HuH-7 (cell line): ENCODE results near the gene SH3GL1.

Experiments
- DNase-seq: peaks from one replicate; pipeline ENCODE4 v3.0.0; 2011; ENCODE audit warnings: low spot score

SH3GL1 gene

DNA sequence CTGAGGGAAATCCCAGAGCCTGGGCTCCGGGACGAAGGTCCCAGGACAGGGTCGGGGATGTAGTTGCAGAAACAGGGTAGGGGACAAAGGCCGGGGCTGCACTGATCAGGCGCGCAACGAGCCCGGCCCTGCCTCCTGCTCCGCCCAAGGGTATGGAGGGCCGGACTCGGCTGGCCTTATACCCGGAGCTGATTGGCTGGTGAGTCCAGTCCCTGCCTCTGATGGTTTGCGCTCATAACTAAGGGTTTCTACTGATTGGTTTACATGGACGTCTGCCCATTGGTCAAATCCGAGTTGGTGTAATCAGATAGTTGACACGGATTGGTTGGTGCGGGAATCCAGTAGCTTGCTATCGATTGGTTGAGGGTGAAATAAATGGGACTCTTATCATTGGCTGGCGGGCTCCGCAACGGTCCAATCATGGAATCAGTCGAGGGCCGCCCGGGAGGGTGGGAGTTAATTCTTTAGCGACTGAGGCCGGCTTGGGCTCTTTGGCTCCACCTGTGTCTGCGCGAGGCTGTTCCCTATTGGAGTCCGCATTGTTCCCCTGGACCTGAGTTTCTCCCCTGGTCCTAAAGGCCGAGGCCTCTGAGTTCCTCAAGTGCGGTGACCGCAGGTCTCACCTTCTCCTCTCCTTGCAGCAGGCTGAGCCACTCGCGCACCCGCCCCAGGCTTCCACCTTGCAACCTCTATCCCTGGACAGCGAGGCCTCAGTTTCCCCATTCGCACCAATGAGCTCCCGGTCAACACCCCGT is 57.6 kb downstream of the SH3GL1 start:
- peak; percentile 89 for DNase-seq

GRCh38 chr19:4342314-4342614 is 58.1 kb downstream of the SH3GL1 start:
- DNase-seq: no peak

GRCh38 chr19:4338441-4339355 is 61.6 kb downstream of the SH3GL1 start, which contains the start of gene STAP2:
Gene STAP2, minus strand, starts transcription at chr19:4338827. Its CDS starts 74 bp downstream, at chr19:4338753.
- no peak for DNase-seq

DNA sequence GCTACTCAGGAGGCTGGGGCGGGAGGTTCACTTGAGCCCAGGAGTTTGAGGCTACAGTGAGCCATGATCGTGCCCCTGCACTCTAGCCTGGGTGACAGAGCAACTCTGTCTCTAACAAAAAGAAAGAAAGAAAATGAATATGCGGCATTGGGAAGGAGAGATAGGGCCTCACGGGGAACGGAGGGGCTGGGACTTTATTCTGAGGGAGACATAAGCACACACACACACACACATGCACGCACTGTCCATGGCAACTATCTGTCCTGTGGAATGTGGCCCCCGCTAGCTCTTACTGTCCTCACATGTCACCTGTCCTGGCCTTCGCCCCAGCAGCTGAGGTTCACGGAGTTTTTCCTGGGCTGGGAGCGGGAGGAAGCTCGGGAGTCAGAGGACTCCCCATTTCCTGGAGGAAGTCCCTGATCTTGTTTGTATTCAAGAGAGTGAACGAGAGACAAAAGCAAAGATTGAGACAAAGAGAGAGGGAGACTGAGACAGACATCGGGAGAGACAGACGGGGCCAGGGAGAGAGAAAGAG is 62.4 kb downstream of the SH3GL1 start:
- no peak for DNase-seq

DNA sequence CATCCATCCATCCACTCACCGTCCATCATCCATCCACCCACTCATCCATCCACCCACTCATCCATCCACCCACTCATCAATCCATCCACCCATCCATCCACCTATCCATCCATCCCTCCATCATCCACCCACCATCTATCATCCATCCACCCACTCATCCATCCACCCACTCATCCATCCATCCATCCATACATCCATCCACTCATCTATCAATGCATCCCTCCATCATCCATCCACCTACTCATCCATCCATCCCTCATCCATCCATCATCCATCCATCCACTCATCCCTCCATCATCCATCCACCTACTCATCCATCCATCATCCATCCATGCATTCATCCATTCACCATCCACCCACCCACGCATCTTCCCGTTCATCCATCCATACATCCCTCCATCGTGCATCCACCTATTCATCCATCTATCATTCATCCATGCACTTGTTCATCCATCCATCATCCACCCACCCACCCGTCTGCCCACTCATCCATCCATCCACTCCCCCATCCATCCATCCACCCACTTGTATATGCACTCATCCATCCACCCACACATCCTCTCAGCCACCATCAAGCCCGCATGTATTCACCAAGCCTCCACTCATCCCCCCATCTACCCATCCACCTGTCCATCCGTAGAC is 65.3 kb downstream of the SH3GL1 start:
- DNase-seq: no peak

DNA sequence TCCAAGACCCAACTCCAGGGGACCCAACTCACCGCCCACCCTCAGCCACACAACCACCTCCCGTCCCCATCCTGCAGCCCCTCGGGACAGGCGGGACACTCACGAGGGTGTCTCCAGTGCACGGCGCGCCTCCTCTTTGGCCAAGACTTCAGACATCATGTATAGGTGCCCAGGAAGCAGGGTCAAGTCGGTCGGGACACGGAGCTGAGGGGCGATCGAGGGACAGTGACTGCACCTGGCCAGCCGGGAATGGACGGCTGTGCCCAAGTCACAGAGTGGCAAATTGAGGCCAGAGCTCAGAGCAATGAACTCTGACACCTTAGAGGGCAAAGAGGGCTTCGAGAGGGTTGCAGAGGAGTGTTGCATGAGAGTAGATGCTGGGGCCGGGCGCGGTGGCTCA is 70.5 kb downstream of the SH3GL1 start:
- no peak for DNase-seq

DNA sequence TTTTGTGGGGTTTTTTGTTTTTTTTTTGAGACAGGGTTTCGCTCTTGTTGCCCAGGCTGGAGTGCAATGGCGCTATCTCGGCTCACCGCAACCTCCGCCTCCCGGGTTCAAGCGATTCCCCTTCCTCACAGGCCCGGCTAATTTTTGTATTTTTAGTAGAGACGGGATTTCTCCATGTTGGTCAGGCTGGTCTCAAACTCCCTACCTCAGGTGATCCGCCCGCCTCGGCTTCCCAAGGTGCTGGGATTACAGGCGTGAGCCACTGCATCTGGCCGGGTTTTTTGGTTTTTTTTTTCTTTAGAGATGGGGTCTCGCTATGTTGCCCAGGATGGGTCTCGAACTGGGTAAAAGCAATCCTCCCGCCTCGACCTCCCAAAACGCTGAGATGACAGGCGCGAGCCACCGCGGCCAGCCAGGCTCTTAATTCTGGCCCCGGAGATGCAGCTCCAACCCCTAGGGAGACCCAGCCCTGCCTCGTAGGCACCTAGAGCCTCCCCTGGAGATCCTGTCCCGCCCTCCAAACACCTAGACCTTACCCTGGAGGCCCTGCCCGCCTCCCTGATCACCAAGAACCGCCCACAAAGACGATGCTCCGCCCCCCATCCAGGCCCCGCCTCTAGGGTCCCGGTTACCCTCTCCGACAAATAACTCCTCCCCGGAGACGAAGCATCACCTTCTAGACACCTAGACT is 71.2 kb downstream of the SH3GL1 start:
- peak; percentile 58 for DNase-seq

DNA sequence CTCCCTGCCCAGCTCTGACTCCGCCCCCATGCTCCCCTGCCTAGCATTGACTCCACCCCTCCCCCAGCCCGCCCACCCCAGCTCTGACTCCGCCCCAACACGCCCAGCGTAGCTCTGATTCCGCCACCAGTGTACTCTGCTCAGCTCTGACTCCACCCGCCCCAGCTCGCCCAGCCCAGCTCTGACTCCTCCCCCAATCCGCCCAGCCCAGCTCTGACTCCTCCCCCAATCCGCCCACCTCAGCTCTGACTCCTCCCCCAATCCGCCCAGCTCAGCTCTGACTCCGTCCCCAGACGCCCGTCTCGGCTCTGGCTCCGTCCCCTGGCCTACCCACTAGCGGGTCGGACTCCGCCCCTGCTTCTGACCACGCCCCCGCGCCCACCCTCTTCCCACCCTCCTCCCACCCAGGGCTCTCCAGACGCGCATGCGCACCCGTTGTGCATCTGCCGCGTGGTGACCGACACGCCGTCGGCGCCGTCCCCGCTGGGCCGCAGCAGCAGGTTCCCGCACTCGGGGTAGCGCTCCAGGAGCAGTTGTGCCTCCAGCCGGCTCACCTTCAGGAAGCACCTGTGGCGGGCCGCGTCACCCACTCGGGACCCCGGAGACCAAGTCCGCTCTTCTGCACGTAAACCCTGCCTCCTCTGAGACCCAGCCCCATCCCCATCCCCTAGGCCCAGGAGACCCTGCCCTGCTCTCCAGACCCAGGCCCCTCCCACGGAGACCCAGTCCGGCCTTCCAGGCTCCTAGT is 71.9 kb downstream of the SH3GL1 start:
- DNase-seq: peak; percentile 94

DNA sequence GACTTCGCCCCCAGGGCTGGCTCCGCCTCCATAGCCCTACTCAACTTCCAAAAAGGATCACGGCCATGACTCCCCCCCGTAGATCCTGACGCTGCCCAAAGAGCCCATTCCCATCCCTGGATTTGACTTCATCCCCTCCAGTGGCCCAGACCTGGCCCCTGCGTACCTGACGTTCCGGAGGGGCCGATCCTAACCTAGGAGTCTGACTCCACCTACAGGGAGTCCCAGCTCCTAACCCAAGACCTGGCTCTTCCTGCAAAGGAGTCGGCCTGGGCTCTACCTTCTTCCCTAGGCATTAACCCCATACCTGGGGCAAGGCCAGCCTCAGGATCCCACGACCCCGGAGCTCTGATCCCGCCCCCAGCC is 72.5 kb downstream of the SH3GL1 start:
- DNase-seq: no peak

DNA sequence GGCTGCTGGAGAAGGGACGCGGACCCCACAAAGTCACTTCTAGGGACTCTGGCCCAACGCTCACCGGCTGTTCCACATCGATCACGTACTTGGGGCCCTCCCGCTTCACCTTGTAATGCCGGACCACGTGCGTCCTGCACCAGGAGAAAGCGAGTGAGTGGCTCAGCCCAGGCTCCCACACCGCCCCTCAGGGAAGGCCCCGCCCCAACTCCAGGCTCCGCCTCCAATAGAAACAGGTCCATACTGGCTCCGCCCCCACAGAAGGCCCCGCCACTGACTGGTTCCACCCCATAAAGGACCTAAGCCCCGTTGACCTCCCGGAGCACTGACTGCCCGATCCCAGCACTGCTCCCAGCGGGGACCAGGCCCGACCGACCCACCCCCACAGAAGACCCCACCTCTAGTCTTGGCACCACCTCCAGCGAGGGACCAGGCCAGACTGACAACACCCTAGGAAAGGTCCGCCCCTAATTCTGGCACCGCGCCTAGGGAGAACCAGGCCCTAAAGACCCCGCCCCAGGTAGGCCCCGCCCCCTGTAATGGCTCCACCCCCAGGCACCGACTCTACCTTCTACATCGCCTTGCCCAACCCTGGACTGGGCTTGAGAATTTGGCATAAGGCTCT is 73.0 kb downstream of the SH3GL1 start:
- DNase-seq: no peak

DNA sequence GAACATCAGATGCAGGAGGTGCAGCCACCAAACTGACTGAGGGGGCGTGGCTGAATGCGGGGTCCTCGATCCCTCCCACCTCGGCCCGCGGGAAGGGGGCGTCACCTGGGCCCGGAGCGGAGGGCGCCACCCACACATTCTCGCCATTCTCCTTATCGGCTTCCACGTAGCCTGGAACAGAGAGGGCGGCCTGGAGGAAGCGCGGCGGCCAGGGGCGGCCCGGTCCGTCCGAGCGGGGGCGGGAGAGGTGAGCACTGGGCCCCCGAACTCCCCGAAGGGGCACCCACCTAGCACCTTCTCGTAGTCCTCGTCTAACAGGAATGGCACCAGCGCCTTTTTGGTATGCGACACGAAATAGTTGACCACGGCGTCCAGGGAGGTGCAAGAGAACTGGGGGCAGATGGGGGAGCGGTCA is 73.5 kb downstream of the SH3GL1 start:
- no peak for DNase-seq

DNA sequence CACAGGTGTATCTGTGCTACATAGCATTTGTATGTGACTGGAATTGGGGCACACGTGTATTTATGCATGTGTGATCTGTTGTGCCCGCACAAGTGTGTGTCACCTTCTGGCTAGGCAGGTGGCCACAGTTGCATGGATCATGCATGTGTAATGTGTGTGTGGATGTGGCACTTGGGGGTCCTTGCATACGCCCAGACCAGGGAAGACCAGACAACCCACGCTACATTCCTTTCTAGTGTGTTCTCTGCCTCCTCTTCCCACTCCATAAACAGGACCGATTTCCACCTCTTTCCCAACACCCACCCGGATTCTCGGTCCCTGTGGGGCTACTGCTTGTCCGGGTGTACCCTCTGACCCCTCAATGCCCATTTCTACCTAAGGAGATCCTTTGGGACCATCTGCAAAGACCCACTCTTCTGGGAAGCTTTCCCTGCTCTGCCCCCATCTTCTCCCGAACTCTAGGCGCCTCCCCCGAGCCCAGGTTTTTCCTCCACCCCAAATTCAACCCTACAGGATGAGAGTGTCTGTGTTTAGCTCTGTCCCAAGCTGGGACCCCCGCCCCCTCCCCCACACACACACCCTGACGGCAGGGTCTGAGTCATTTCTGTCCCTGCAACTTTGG is 74.0 kb downstream of the SH3GL1 start:
- DNase-seq: no peak

DNA sequence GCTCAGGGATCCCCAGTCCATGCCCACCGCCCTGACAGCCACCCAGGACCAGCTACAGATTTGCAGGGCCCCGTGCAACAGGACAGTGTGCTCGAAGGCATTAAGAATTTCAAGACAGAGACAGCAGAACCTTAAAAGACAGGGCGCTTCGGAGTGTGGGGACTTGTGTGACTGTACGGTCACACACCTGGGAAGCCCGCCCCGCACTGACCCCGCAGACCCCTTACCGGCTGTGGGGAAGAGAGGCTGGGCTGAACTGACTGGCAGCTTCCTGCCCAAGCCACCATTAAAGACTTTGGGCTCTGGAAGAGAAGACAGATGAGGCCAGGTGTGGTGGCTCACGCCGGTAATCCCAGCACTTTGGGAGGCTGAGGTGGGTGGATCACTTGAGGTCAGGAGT is 76.1 kb downstream of the SH3GL1 start:
- DNase-seq: no peak

GRCh38 chr19:4323692-4324091 is 76.7 kb downstream of the SH3GL1 start:
- DNase-seq: no peak

- no peak for DNase-seq
Observed at GRCh38 chr19:4322942-4323665, 77.2 kb downstream of the SH3GL1 start.

DNA sequence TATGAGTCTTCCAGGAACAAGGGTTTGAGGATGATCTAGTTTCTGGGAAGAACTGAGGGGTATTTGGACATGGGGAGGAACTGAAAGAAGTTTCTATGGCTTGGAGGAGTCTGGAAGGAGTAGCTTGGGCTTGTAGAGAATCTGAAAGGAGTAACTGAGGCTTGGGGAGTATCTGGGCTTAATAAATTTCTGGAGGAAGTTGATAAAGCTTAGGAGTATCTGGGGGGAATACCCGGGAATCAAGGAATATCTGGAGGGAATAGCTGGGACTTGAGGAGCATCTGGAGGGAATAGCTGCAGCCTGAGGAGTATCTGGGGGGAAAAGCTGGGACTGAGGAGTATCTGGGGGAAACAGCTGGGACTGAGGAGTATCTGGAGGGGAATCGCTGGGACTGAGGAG is 79.9 kb downstream of the SH3GL1 start:
- DNase-seq: no peak

GRCh38 chr19:4319067-4319718 is 81.2 kb downstream of the SH3GL1 start:
- no peak for DNase-seq

- no peak for DNase-seq
Observed at GRCh38 chr19:4318460-4318859, 81.9 kb downstream of the SH3GL1 start.

DNA sequence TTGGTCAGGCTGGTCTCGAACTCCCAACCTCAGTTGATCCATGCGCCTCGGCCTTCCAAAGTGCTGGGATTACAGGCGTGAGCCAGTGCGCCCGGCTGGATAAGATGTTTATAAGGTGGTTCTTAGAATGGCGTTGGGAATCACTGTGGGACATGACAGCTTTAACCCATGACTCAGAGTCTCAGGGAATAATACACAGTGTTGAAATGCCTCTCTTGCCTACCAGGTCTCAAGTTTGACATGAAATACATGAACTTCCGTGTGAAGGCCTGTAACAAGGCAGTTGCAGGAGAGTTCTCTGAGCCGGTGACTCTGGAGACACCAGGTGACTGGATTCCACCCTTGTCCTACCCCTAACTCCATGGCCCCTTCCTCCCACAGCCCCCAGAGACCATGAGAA is 83.4 kb downstream of the SH3GL1 start:
- no peak for DNase-seq
